HepG2 (cell line): Measurements from ENCODE around the gene SRSF6. TPM values are rescaled to one million over a fixed set of nuclear protein-coding genes. Genes with fewer than 3 reads are reported as not detected.
A peak's percentile ranks its signal among the peaks of the same experiment; 100 is the strongest.

Source experiments
- CBX2 ChIP-seq, 2 experiments: fragments of 200-600 bp in 1 of 2; sonication (generic); formaldehyde crosslinking in 1 of 2; IDR thresholded peaks; 2 replicates each; pipeline versions ENCODE4 v1.7.0 to v1.8.1; 2018 to 2022; ENCODE audit warnings: low read depth in 2 of 2, low read length in 1 of 2, mild to moderate bottlenecking in 1 of 2, missing genetic modification reagents in 1 of 2
- EEA1 ChIP-seq: sonication (generic); formaldehyde crosslinking; IDR thresholded peaks from 2 replicates; pipeline ENCODE4 v1.5.1; 2020; ENCODE audit warnings: mild to moderate bottlenecking, missing genetic modification reagents, borderline replicate concordance
- GMEB2 ChIP-seq: IDR thresholded peaks from 2 replicates; pipeline ENCODE4 v1.6.1; 2016; ENCODE audit warnings: missing biosample characterization, missing genetic modification reagents, low read depth
- HDAC1 ChIP-seq: sonication (generic); formaldehyde crosslinking; IDR thresholded peaks from 2 replicates; pipeline ENCODE4 v1.5.1; 2020; ENCODE audit warnings: mild to moderate bottlenecking, missing genetic modification reagents
- HMGA1 ChIP-seq: sonication (generic); formaldehyde crosslinking; conservative IDR thresholded peaks from 2 replicates; pipeline ENCODE4 v1.4.0; 2020; ENCODE audit warnings: missing genetic modification reagents
- NFYC ChIP-seq: IDR thresholded peaks from 2 replicates; pipeline ENCODE4 v1.6.1; 2016; ENCODE audit warnings: missing genetic modification reagents, missing compliant biosample characterization
- NR1H2 ChIP-seq: sonication (generic); formaldehyde crosslinking; IDR thresholded peaks from 2 replicates; pipeline ENCODE4 v1.8.1; 2022; ENCODE audit warnings: low read depth, missing genetic modification reagents, borderline replicate concordance
- RARG ChIP-seq: sonication (generic); formaldehyde crosslinking; IDR thresholded peaks from 2 replicates; pipeline ENCODE4 v1.4.0; 2020; ENCODE audit warnings: low read depth, mild to moderate bottlenecking, missing genetic modification reagents
- RBM22 ChIP-seq: fragments of 200-400 bp; formaldehyde crosslinking; optimal IDR thresholded peaks from 2 replicates; pipeline ENCODE3; 2017; ENCODE audit warnings: mild to moderate bottlenecking, low read length, moderate library complexity
- SMARCC2 ChIP-seq: fragments of 450-650 bp; IDR thresholded peaks from 2 replicates; pipeline ENCODE4 v1.6.1; 2017; ENCODE audit warnings: antibody characterized with exemption, mild to moderate bottlenecking
- SNAPC2 ChIP-seq: sonication (generic); formaldehyde crosslinking; IDR thresholded peaks from 2 replicates; pipeline ENCODE4 v1.8.1; 2022; ENCODE audit warnings: mild to moderate bottlenecking, missing genetic modification reagents
- STAT5B ChIP-seq: sonication (generic); formaldehyde crosslinking; IDR thresholded peaks from 2 replicates; pipeline ENCODE4 v1.4.0; 2020; ENCODE audit warnings: missing genetic modification reagents
- ZC3H13 ChIP-seq: sonication (generic); formaldehyde crosslinking; IDR thresholded peaks from 2 replicates; pipeline ENCODE4 v1.8.1; 2023; ENCODE audit warnings: mild to moderate bottlenecking, missing genetic modification reagents, moderate library complexity
- ZNF430 ChIP-seq: sonication (generic); formaldehyde crosslinking; IDR thresholded peaks from 2 replicates; pipeline ENCODE4 v1.9.0; 2021; ENCODE audit warnings: mild to moderate bottlenecking, missing genetic modification reagents
- ZNF761 ChIP-seq: sonication (generic); formaldehyde crosslinking; conservative IDR thresholded peaks from 2 replicates; pipeline ENCODE4 v1.4.0; 2020; ENCODE audit warnings: mild to moderate bottlenecking, missing genetic modification reagents
- polyA plus RNA-seq, 8 experiments: library from polyadenylated mRNA; depleted of rRNA in 3 of 8; stranded (reverse) in 7 of 8; unstranded in 1 of 8; fragments of >200 nt; fragmentation: Illumina TruSeq in 4 of 8; extraction: Trizol in 4 of 8; gene quantifications; 2 replicates each; pipeline versions ENCODE4 v1.2.1 to v1.2.3, GENCODE V29; 2011 to 2016; ENCODE audit warnings: low read depth in 4 of 8, missing spikeins in 1 of 8, mixed read lengths in 1 of 8; ENCODE audit not compliant: insufficient read depth in 1 of 8
- total RNA-seq, 5 experiments: library from RNA; depleted of rRNA; stranded (reverse); fragments of >200 nt; fragmentation: Illumina TruSeq; extraction: Trizol; gene quantifications; 2 replicates each; pipeline ENCODE4 v1.2.3, GENCODE V29; 2016; ENCODE audit warnings: low read depth in 1 of 5
- TF ChIP-seq, protein P1 (sequence below): sonication (generic); formaldehyde crosslinking; IDR thresholded peaks from 2 replicates; pipeline ENCODE4 v1.4.0; 2020; ENCODE audit warnings: missing genetic modification reagents
- TF ChIP-seq, protein P2 (sequence below): sonication (generic); formaldehyde crosslinking; conservative IDR thresholded peaks from 2 replicates; pipeline ENCODE4 v1.4.0; 2020; ENCODE audit warnings: missing genetic modification reagents
- TF ChIP-seq, protein P3 (sequence below): sonication (generic); formaldehyde crosslinking; IDR thresholded peaks from 2 replicates; pipeline ENCODE4 v1.5.0; 2020; ENCODE audit warnings: missing genetic modification reagents

Gene SRSF6
- total and polyA plus RNA-seq, 2 of the 13 experiments (the other 11 are each of a cell fraction or from before 2014, with no cell fraction given) = 156 to 194 TPM

DNA sequence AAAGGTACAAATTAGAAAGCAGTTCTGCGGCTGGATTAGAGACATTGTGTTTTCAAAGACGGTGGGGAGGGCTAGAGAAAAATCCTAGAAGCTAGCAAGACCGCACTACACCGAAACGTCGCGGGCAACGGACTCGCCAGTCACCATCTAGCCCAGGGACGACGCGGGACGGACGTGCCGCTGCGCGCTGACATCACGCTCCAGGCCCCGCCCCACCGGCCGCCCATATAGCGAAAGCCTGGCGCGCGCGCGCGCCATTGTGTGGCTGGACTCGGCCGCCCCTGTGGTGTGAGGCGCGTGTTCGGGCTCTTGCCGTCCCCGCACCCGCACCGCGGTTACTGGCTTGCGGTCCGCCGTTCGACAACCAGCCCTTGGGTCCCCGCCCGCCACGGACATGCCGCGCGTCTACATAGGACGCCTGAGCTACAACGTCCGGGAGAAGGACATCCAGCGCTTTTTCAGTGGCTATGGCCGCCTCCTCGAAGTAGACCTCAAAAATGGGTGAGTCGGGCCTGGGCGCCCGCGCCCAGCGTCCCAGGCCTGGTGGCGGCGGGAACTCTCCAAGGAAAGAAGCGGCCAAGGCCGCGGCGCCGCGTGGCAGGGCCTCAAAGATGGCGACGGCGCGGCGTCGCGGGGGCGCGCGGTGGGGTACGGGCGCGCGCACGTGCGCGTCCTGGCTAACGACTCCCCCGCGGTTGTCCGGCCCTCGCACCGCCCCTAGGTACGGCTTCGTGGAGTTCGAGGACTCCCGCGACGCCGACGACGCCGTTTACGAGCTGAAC, at the start of gene SRSF6 (continued):
- TF ChIP-seq, protein P1, sequence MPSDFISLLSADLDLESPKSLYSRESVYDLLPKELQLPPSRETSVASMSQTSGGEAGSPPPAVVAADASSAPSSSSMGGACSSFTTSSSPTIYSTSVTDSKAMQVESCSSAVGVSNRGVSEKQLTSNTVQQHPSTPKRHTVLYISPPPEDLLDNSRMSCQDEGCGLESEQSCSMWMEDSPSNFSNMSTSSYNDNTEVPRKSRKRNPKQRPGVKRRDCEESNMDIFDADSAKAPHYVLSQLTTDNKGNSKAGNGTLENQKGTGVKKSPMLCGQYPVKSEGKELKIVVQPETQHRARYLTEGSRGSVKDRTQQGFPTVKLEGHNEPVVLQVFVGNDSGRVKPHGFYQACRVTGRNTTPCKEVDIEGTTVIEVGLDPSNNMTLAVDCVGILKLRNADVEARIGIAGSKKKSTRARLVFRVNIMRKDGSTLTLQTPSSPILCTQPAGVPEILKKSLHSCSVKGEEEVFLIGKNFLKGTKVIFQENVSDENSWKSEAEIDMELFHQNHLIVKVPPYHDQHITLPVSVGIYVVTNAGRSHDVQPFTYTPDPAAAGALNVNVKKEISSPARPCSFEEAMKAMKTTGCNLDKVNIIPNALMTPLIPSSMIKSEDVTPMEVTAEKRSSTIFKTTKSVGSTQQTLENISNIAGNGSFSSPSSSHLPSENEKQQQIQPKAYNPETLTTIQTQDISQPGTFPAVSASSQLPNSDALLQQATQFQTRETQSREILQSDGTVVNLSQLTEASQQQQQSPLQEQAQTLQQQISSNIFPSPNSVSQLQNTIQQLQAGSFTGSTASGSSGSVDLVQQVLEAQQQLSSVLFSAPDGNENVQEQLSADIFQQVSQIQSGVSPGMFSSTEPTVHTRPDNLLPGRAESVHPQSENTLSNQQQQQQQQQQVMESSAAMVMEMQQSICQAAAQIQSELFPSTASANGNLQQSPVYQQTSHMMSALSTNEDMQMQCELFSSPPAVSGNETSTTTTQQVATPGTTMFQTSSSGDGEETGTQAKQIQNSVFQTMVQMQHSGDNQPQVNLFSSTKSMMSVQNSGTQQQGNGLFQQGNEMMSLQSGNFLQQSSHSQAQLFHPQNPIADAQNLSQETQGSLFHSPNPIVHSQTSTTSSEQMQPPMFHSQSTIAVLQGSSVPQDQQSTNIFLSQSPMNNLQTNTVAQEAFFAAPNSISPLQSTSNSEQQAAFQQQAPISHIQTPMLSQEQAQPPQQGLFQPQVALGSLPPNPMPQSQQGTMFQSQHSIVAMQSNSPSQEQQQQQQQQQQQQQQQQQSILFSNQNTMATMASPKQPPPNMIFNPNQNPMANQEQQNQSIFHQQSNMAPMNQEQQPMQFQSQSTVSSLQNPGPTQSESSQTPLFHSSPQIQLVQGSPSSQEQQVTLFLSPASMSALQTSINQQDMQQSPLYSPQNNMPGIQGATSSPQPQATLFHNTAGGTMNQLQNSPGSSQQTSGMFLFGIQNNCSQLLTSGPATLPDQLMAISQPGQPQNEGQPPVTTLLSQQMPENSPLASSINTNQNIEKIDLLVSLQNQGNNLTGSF (CRISPR knock-in tag) = peak; percentile 99
- TF ChIP-seq RARG = peak; percentile 79; the same call in 1 of the 2 replicates
- TF ChIP-seq SNAPC2 (CRISPR knock-in tag) = peak; percentile 94
- peak; percentile 89 for TF ChIP-seq GMEB2
- peak; percentile 100 for TF ChIP-seq EEA1 (CRISPR knock-in tag)
- TF ChIP-seq, protein P2, sequence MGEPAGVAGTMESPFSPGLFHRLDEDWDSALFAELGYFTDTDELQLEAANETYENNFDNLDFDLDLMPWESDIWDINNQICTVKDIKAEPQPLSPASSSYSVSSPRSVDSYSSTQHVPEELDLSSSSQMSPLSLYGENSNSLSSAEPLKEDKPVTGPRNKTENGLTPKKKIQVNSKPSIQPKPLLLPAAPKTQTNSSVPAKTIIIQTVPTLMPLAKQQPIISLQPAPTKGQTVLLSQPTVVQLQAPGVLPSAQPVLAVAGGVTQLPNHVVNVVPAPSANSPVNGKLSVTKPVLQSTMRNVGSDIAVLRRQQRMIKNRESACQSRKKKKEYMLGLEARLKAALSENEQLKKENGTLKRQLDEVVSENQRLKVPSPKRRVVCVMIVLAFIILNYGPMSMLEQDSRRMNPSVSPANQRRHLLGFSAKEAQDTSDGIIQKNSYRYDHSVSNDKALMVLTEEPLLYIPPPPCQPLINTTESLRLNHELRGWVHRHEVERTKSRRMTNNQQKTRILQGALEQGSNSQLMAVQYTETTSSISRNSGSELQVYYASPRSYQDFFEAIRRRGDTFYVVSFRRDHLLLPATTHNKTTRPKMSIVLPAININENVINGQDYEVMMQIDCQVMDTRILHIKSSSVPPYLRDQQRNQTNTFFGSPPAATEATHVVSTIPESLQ (CRISPR knock-in tag) = 0 out of 2 replicates have a peak, but pooled peaks have one; percentile 74
- TF ChIP-seq HMGA1 (CRISPR knock-in tag) = no peak
- TF ChIP-seq SMARCC2 = no peak
- TF ChIP-seq CBX2 (IDR thresholded peaks at IDR 0.05; ENCODE audit: low read depth, low read length) = no peak
- no peak for TF ChIP-seq CBX2 (CRISPR knock-in tag; IDR thresholded peaks at IDR 0.05; ENCODE audit: low read depth)
- TF ChIP-seq, protein P3, sequence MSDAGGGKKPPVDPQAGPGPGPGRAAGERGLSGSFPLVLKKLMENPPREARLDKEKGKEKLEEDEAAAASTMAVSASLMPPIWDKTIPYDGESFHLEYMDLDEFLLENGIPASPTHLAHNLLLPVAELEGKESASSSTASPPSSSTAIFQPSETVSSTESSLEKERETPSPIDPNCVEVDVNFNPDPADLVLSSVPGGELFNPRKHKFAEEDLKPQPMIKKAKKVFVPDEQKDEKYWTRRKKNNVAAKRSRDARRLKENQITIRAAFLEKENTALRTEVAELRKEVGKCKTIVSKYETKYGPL (CRISPR knock-in tag) = peak; percentile 95
- TF ChIP-seq ZC3H13 = peak; percentile 96
- peak; percentile 77; the same call in 1 of the 2 replicates for TF ChIP-seq NR1H2 (CRISPR knock-in tag)
- peak; percentile 96 for TF ChIP-seq ZNF761
- peak; percentile 11; the same call in 1 of the 2 replicates for TF ChIP-seq STAT5B (CRISPR knock-in tag)
- TF ChIP-seq RBM22 = peak; percentile 97
- TF ChIP-seq NFYC (CRISPR knock-in tag) = peak; percentile 62
- peak; percentile 96 for TF ChIP-seq ZNF430 (CRISPR knock-in tag)
- peak; percentile 90 for TF ChIP-seq HDAC1
